Stimulated activated CD8-positive, alpha-beta memory T cell treated with anti-CD3 and anti-CD28 coated beads, Interleukin-7, amount 100 ng/mL, for 4 hours (primary cell): Measurements from ENCODE around the gene CMTR1.
"Not testable (repeated sequence)": the region's sequence is repeated elsewhere in the genome, so short reads cannot be mapped to it uniquely, and the experiment has no call there.

Experiments
- DNase-seq, 2 donors: peaks; one replicate each; pipeline ENCODE4 v3.0.0-alpha.2; 2020; ENCODE audit warnings: low read depth in 2 of 2

CMTR1 gene

DNA sequence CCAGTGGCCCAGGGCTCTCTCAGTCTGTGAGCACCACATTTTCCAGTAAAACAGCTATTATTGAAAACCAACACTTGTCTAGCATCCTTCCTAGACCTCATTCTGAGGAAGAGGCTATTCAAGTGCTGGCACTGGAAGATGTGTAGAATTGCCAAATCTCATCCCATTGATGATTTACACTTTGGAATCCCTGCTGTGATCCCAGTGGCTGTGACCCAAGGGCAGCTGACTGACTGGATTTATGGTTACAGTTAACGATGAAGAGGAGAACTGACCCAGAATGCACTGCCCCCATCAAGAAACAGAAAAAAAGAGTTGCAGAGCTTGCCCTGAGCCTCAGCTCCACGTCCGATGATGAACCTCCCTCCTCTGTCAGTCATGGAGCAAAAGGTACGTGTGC, 2.4 kb downstream of the CMTR1 start:
- DNase-seq, result no peak

DNA sequence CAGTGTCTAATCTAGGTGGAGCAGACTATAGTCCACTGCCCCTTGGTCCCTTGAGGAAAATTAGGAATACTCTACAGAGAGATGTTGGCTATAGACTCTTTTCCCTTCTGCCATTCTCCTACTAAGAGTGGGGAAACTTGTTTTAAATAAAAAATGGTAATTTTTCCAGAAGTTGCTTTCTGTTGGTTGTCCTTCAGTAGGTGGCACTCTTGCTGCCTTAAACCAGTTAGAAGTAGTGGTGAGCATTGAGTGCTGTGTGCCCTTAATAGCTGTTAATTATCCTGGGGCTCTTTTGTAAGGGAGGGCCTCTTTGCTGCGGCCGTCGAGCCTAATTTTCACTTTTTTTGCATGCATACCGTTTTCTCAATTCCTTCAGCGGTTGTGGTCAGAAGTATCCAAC, 2.8 kb downstream of the CMTR1 start:
- DNase-seq, result no peak

DNA sequence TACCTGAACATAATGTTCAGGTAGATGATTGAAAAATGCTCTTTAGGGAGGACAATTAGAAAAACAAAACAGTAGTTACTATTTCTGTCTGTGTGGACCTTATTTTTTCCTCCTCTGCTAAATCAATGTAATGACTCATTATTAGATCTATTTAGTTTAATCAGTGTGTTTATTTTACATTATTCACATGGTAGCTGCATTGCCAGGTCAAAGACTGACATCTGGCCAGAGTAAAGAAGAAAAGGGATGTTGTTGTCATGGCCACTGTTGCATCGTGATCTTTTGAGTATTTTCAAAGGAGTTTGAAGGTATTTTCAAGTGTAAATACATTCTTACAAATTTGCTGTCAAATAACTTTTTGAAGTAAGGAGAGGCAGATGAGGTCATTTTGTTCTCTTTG, 5.9 kb downstream of the CMTR1 start:
- no peak for DNase-seq

DNA sequence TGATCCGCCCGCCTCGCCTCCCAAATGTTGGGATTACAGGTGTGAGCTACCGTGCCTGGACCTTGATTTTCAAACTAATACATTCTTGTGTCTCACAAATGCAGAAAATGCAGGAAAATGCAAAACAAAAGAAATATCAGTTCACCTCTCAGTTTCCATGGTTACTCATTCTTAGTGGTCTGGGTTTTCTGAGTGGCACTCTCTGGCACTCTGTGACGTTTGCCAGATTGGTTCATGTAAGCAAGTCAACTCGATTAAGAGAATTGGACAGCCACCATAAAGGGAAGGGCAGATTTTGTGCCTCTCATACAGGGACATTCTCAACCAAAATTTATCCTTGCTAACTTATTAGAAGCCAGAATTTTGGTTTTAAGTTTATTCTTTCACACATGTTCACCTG, 8.6 kb downstream of the CMTR1 start:
- DNase-seq, result no peak

DNA sequence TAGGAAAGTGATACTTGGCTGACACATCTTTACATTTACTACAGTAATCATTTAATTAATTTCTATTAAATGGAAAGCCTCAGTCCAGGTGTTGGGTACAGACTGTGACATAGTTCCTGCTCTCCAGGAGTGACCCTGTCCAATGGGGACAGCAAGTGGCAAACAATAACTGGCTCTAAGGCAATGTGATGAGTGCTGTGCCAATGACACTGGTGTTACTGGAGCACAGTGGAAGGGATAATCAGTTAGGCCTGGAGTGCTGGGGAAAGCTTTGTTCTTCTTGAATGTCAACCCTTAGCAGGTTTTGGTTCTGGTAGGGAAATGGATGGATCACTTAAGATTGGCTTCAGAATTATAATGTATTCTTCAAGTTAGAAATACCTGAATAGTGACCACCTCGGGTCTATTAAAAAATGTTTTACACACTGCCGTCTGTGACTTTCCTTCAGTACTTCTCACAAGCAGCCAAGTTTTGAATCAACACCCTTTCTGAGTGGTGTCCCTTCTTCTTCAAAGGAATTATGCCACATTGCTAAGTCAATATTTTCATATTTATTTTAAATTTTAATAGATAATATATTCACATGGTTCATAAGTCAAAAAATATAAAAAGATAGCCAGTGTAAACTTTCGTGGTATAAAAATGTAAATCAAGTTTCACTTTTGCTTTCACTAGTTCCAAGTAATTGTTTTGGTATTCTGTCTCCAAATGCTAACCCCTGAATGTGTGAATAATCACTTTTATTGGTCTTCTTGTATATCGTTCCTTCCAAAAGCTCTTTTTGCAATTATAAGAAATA, 9.6 kb downstream of the CMTR1 start:
- no peak for DNase-seq

DNA sequence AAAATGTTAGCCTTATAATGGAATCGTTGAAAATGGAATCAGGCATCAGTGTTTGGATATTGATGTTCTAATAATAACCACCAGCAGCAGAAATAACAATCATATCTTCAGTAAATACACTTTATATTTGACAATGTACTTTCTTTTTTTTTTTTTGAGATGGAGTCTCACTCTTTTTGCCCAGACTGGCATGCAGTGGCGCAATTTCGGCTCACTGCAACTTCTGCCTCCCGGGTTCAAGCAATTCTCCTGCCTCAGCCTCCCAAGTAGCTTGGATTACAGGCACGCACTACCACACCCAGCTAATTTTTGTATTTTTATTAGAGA, 10.2 kb downstream of the CMTR1 start:
- not testable (repeated sequence) for DNase-seq

DNA sequence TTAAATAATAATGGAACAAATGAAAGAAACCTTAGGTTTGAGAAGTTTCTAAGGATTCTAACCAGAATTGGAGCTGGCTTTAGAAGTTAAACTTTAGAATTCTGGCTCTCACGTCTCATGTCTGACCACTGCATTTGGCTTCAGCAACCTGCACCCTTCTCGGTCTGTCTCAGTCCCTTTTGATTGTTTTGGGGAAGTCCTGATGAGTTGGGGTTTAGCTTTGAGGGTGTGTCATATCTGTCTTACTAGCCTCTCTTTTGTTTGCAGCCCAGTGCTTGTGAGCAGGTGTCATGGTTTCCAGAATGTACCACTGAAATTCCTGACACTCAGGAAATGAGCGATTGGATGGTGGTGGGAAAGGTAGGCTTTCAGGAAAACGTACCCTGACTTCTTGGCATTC, 17.0 kb downstream of the CMTR1 start:
- DNase-seq, result no peak

DNA sequence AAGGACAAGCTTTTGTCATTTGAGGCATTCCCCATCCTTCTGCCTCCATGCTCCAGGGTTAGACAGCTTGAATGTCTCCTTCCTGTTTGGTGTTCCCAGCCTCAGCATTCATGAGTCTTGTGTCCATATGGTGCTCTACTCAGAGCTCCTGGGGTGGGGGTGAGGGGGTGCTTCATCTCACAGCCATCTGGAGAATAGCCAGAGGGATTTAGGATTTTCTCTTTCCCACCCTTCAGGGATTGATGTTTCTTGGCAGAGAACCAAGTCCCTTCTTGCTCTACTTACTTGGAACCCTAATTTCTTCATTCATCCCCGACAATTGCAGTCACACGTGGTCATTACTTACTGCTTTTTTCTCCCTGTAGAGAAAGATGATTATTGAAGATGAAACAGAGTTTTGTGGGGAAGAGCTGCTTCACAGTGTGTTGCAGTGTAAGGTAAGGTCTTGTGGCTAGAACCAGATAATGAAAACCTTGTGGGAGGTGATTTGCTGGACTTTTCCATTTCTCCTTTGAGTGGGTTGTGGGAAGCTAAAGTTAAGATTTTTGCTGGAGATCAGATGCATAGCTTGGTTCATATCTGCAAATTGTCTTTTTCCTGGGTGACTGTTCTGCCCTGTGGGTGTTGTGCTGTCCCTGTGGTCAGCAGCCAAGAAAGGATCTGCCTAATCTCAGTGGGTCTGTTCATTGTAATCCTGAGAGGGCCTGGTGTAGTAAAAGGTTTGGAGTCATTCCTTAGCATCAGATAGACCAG, 18.6 kb downstream of the CMTR1 start:
- no peak for DNase-seq

DNA sequence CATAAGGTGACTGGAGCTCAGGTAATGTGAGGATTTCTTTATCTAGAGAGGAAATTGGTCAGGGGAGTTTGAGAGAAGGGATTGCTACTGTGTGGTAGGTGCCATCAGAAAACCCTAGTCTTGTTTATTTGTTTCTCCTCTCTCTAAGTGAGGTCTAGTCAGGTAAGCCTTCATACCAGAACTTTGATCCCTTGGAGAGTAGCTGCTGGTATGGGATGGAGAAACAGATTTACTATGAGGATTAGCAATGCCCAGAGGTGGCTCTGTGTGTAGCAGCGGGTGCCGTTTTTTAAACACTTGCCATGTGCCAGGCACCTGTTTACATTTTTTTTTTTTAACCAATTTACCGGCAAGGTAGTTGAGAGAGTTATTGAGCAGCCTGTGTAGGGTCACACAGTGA, 19.5 kb downstream of the CMTR1 start:
- no peak for DNase-seq

DNA sequence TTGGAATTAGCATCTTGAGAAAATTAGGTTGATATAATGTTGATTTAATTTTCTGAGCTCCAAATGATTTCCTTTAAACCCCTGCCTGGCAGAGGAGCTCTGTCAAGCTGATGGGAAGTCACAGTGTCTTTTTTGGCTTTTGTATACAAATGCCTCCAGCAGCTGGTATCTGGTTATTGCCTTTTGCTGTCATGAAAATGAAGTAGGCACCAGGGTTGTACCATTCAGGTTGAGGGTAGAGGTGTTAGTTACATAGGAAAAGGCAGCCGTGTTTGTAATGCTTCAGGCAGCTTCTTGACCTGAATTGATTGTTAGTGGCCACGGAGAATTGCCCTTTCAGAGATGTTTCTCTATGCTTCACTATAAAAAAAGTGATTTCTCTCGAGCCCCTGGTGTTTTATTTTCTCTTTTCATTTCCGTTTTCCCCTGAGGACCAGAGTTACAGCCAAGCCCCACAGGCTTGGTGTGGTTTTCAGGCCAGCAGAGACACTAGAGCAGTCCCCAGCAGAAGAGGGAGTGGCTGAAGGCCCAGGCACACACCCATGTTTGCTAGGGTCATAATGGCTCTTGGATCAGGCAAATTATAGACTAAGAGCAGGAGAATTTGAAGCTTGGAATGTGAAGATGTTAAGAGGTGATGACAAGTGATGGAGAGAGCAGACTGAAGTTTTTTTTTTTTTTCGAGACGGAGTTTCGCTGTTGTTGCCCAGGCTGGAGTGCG, 21.6 kb downstream of the CMTR1 start:
- DNase-seq, result no peak

DNA sequence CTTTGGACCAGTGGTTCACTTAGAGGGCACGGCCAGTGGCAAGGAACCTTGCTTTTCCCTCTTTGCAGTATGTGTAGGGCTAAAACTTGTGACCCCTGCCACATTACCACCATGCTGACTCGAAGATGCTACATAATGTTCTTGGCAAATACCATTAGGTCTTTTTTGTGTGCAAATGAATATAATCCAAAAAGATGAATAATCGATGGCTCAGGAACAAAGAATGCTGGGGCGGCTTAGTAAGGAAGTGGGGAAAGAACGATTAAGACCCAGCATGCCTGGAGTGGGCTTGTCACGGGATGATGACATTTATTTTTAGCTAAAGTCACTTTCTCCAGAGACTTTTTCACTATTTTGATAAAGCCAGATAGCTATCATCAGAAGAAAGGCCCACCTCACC, 23.1 kb downstream of the CMTR1 start:
- DNase-seq, result no peak

DNA sequence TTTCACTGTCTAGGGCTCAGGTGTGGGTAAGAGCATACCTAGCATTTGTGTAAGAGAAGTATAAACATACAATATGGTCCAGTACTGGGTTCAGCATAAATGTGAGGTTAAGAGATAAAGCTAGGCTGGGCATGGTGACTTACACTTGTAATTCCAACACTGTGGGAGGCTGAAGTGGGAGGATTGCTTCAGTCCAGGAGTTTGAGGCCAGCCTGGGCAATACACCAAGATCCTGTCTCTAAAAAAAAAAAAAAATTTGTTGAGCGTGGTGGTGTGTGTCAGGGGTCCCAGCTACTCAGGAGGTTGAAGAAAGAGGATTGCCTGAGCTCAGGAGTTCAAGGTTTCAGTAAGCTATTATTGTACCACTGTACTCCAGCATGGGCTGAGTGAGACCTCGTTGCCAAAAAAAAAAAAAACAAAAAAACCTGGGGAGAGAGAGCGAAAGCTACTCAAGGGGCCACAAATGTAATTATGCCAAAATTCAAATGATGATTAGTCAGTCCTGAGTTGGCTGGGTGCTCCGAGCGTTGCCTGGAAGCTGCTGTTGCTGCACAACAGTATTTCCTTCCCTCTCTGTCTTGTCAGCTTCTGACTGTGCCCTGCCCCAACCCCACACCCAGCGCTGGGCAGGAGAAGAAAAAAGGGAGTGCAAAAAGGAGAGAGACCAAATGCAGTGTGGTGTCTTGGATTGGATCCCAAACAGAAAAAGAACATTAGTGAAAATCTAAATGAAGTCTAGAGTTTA, 24.0 kb downstream of the CMTR1 start:
- DNase-seq, result no peak

DNA sequence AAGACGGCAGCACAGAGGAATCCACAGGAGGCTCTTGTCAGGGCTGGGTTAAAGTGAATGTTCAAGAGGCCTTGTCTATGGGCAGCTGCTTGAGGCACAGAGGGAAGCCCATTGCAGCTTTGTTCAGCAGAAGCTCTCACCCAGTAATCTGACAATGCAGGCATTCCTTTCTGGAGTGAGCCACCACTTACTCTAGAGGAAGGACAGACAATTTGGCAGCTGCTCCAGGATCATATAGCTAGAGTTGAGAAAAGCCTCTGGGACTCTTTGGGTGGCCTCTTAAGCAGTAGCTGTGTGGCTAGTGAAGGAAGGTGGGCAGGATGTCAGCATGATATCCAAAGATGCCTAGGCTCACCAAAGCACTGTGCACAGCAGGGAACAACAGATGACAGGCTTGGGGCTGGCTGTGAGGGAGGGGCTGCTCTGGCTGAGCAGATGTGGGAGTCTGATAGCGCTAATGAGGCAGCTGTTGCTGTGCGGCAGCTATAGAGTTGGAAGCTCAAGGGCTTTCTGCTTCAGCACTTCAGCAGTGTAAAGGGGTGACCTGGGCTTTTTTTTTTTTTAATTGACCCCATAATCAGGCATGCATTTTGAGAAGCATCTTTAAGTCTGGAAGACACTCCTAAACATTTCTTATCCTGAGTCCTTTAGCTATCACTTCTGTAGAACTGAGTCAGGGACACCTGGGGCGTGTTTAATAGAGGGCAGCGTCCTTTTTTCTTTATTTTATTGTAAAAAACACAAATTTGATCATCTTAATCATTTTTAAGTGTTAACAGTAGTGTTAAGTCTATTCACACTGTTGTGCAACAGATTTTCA, 27.2 kb downstream of the CMTR1 start:
- DNase-seq, result no peak

DNA sequence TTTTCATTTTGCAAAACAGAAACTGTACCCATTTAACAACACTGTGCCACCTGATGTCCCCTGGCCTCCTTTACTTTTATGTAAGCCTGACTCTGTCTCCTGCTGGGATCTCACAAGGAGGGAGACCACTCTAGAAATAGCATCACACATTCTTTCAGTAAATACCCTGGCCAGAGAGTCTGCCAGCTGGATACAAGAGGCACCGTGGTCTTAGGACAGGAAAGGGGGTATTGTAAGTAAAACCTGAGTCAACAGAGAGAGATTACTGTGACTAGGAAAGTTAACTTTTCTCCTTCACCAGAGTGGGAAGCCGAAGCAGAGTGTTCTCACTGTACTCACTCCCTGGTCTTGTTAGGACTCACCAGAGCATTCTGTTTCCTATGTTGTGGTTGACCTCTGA, 27.8 kb downstream of the CMTR1 start:
- no peak for DNase-seq

DNA sequence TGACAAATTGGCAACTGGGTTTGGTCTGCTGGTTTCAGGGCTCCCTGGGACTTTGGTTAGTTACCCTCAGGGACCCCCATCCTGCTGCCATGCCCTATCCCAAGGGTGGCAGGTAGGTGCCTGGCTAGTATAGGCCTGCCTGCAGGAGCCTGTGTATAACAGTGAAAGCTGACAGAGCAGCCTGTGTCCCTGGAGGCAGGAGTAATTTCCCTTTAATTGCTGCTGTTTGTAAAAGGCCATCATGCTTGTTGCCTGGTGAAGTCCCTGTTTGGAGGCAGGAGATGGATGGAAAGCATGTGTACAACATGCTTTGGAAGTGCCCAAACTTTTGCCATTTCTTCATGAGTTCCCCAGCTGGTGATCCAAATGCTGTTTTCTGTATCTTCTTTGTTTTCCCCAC, 30.1 kb downstream of the CMTR1 start:
- no peak for DNase-seq

DNA sequence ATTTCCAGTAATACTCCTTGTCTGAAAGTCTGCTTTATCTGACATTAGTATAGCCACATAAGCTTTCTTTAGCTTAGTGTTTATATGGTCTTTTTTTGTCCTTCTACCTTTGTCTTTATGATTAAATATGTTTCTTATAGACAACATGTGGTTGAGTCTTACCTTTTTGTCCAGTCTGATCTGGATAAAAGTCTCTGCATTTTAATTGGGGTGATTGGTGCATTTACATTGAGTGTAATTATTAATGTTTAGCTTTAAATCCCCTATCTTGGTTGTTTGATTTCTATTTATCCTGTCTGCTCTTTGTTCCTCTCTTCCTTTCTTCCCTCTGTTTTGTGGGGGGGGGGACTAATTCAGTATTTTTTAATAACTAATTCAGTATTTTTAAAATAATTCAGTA, 34.7 kb downstream of the CMTR1 start:
- no peak for DNase-seq

DNA sequence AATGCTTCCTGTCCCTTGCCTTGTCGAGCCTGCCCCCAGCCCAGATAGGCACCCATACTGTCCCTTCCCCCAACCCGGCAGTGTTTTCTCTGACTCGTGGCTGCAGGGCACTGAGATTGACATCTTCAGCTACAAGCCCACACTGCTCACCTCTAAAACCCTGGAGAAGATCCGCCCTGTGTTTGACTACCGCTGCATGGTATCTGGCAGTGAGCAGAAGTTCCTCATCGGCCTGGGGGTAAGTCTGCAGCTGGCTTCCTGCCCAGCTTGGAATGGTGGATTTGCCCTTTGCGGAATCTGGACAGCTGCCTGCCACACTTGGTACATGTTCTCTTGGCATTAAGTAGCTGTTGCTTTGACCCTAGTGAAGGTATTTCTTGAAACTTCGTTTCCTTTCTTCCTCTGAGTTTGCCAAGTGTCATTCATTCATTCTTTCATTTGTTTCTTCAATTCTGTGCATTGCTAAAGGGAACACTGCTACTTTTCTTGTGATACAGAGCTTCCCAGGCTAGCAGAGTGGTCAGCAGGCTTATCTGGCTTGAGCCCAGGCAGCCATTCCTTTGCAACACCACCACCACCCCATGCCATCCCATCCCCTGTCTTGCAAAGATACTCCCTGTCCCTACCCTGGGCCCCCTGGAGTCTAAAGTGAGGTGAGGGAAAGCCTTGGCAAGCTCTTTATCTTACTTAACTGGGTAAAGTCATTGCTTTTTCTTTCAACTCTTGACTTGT, 40.5 kb downstream of the CMTR1 start:
- no peak for DNase-seq

DNA sequence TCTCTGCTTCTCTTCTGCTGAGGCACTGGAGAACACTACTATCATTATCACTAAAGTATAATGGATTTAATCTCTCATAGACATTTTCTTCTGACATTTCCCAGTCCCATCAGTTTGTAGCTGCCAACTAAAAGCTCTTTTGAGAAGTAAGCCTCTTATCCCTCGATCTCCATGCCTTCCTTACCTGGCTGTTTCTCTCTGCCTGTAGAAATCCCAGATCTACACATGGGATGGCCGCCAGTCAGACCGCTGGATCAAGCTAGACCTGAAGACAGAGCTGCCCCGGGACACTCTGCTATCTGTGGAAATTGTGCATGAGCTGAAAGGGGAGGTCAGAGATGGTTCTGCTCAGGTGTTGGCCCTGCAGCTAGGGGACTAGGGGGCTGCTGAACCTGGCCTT, 41.3 kb downstream of the CMTR1 start:
- DNase-seq, result no peak

DNA sequence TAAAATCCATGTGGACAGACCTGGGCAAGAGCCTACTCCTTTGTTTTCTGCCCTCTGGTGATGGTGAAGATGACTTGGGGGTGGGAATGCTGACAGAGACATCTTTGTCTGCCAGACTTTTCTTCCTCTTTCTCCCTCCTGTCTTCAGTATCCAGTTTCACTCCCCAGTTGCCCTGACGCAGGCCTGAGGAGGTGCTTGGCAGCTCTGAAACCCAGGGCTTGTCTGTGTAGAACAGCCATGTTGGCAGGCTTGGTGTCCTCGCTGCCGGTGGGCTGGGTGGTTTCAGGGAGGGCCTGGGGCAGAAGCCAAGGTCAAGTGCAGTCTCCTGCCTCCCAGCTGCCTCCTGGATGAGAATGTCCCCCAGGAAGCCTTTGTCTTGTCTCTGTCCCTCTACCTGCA, 44.2 kb downstream of the CMTR1 start:
- no peak for DNase-seq

DNA sequence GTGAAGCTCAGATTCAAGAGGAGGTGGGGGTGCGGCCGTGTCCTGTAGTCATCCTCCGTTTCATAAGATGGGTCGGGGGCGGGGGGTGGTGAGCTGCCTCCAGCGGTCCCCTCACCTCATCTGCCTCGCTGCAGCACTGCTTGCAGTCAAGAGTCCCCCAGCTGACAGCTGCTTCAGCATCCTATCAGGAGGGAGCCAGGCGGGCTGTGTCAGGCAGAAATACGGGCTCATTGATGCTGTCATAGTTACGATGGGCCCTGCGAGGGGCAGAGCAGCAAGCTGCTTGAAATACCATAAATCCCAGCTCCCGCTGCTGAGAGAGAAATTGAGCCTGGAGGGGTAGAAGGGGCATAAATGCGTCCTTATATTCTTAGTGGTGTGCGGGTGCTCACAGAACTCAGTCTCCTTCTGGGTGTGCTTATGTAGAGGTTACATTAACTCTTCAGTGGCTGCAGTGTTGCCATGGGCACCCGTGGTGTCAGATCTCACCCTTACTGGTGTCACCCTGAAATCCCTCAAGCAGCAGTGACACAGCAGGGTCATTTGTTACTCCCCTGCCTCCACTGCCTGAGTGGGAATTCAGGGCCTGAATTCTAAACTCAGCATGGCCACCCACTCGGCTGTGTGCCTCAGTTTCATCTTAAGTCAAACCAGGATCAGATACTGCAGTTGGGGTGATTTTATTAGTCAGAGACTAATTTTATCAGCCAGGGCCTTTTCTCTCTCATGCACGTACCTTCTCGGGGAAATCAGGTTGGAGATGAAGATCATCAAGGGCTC, 44.8 kb downstream of the CMTR1 start:
- DNase-seq, result no peak
